ENCODE data around the gene MT3.

MT3 gene

GRCh38 chr16:56628486-56629350 lies 39.4 kb downstream of the MT3 start:
- DNase-seq (ENCODE audit: low read depth in 1 of 2, low spot score in 1 of 2): no peak

- no peak for DNase-seq (ENCODE audit: low read depth in 1 of 2, low spot score in 1 of 2)
These were observed 40.2 kb downstream of the MT3 start for GRCh38 chr16:56629531-56629930.

GRCh38 chr16:56630134-56630533 lies 40.8 kb downstream of the MT3 start:
- no peak for DNase-seq (ENCODE audit: low read depth in 1 of 2, low spot score in 1 of 2)

GRCh38 chr16:56631197-56631596 lies 41.9 kb downstream of the MT3 start:
- DNase-seq (ENCODE audit: low read depth in 1 of 2, low spot score in 1 of 2): no peak

- no peak for DNase-seq (ENCODE audit: low read depth in 1 of 2, low spot score in 1 of 2)
These were observed 42.5 kb downstream of the MT3 start for GRCh38 chr16:56631832-56632155.

GRCh38 chr16:56632156-56632847 lies 43.0 kb downstream of the MT3 start, which contains the start of gene MT1M:
Gene MT1M, plus strand, starts transcription at chr16:56632659. Its CDS starts 73 bp downstream, at chr16:56632732.
- no peak for DNase-seq (ENCODE audit: low read depth in 1 of 2, low spot score in 1 of 2)

- DNase-seq (ENCODE audit: low read depth in 1 of 2, low spot score in 1 of 2): no peak
These were observed 43.6 kb downstream of the MT3 start for GRCh38 chr16:56632848-56633365.

- no peak for DNase-seq (ENCODE audit: low read depth in 1 of 2, low spot score in 1 of 2)
These were observed 44.2 kb downstream of the MT3 start for GRCh38 chr16:56633535-56633934.

- DNase-seq (ENCODE audit: low read depth in 1 of 2, low spot score in 1 of 2): no peak
These were observed 45.5 kb downstream of the MT3 start for GRCh38 chr16:56634715-56635440.

GRCh38 chr16:56635441-56635967 lies 46.2 kb downstream of the MT3 start:
- DNase-seq (ENCODE audit: low read depth in 1 of 2, low spot score in 1 of 2): no peak

- DNase-seq (ENCODE audit: low read depth in 1 of 2, low spot score in 1 of 2): no peak
These were observed 47.5 kb downstream of the MT3 start for GRCh38 chr16:56636616-56637413.

GRCh38 chr16:56637814-56638750 lies 48.8 kb downstream of the MT3 start, which contains the start of gene MT1A:
Gene MT1A, plus strand, starts transcription at chr16:56638666. Its CDS starts 73 bp downstream, at chr16:56638739.
- no peak for DNase-seq (ENCODE audit: low read depth in 1 of 2, low spot score in 1 of 2)

GRCh38 chr16:56639045-56639444 lies 49.7 kb downstream of the MT3 start:
- DNase-seq (ENCODE audit: low read depth in 1 of 2, low spot score in 1 of 2): no peak

- no peak for DNase-seq (ENCODE audit: low read depth in 1 of 2, low spot score in 1 of 2)
These were observed 50.7 kb downstream of the MT3 start for GRCh38 chr16:56640076-56640475.

Measured in stimulated activated CD4-positive, alpha-beta T cell treated with anti-CD3 and anti-CD28 coated beads, Interleukin-15, amount 100 ng/mL, for 1 hour (primary cell).